Adrenal gland (tissue), 12 donors: Measurements from ENCODE around the gene TMEM98. TPM values are rescaled to one million over a fixed set of nuclear protein-coding genes. Genes with fewer than 3 reads are reported as not detected.

Experiments
- DNase-seq, 7 donors: peaks; one replicate each; pipeline ENCODE4 v3.0.0-alpha.2; 2019 to 2020
- H3K27ac ChIP-seq, 5 donors: fragments of 200-600 bp; sonication (generic) in 4 of 5; 1 replicate in 3 of 5; 2 replicates in 2 of 5; pipeline versions ENCODE4 v1.5.1 to v1.8.0; 2016 to 2020; ENCODE audit warnings: mild to moderate bottlenecking in 1 of 5
- H3K27me3 ChIP-seq: fragments of 200-600 bp; 2 replicates; pipeline ENCODE4 v1.8.0; 2021
- H3K36me3 ChIP-seq, 2 donors: fragments of 200-600 bp; replicated peaks in 1 of 2; 1 replicate in 1 of 2; 2 replicates in 1 of 2; pipeline versions ENCODE4 v1.5.1 to v1.8.0; 2018 to 2022
- H3K4me1 ChIP-seq, 2 donors: fragments of 200-600 bp; replicated peaks in 1 of 2; 1 replicate in 1 of 2; 2 replicates in 1 of 2; pipeline versions ENCODE4 v1.5.1 to v1.8.0; 2018 to 2021
- H3K4me3 ChIP-seq, 4 donors: fragments of 200-600 bp; sonication (generic) in 3 of 4; one replicate each; pipeline ENCODE4 v1.5.1; 2016 to 2018
- H3K9me3 ChIP-seq, 3 donors: fragments of 200-600 bp; sonication (generic) in 1 of 3; replicated peaks in 1 of 3; 1 replicate in 2 of 3; 2 replicates in 1 of 3; pipeline versions ENCODE4 v1.5.1 to v1.8.0; 2016 to 2021
- CTCF ChIP-seq, 6 experiments: fragments of 450-650 bp in 4 of 6; fragments of 200-600 bp in 2 of 6; sonication (generic) in 1 of 6; IDR thresholded peaks; 1 replicate in 5 of 6; 2 replicates in 1 of 6; pipeline versions ENCODE4 v1.5.1 to v1.8.0; 2016 to 2021; ENCODE audit warnings: antibody characterized with exemption in 6 of 6, mild to moderate bottlenecking in 2 of 6, moderate library complexity in 1 of 6
- POLR2A ChIP-seq, 2 donors: fragments of 450-650 bp; IDR thresholded peaks; one replicate each; pipeline ENCODE4 v1.6.1; 2017; ENCODE audit warnings: antibody characterized with exemption in 2 of 2, mild to moderate bottlenecking in 2 of 2, moderate library complexity in 1 of 2
- WGBS, 4 donors: extraction: QIAGEN DNeasy Blood & Tissue Kit in 2 of 4; methylation state at CpG; one replicate each; pipeline versions ENCODE4 v1.1.5 to v1.1.7; 2013 to 2017; 5-methylcytosine and 5-hydroxymethylcytosine counted together
- intact Hi-C, 2 donors: fragments of 100-400 bp; cut with DNase I; formaldehyde crosslinking; loops; one replicate each; pipeline versions ENCODE4 v1.14.1 to v1.15.0; 2022 to 2023
- polyA plus RNA-seq, 3 donors: library from polyadenylated mRNA; stranded (reverse); fragments of 200-250 nt in 2 of 3; fragments of 350-450 nt in 1 of 3; fragmentation: Illumina TruSeq in 1 of 3; extraction: RNeasy Lipid Tissue Mini Kit (QIAGEN cat#74804) in 1 of 3; gene quantifications; one replicate each; pipeline ENCODE4 v1.2.3, GENCODE V29; 2013 to 2014
- total RNA-seq, 9 donors: library from RNA; depleted of rRNA in 4 of 9; stranded (reverse); fragments of >200 nt in 4 of 9; fragments of 120-200 nt in 1 of 9; fragmentation: NEBNext Ultra II Directional in 1 of 9; extraction: Animal tissue kit (Norgen Biotek cat#: 25700) in 1 of 9; gene quantifications; one replicate each; pipeline versions ENCODE4 v1.1.0 to v1.2.4, GENCODE V29; 2013 to 2023
- donor health status: healthy with polysubstance abuse.
- donor health status: Bipolar disorder and iron deficiency.
- donor health status: DM: yes; HTN: yes; CAD: no.
- donor health status: DM: no; HTN: no; CAD: no.
- donor health status: DM: no; HTN: no; CAD: no.
- donor health status: DM: yes; HTN: yes; CAD: no.

TMEM98 gene
- total and polyA plus RNA-seq, 12 donors = 19.5 to 167 (median 77.3) TPM

GRCh38 chr17:32903774-32904673 lies 23.9 kb upstream of the TMEM98 start:
- H3K9me3 ChIP-seq = no peaks in the 10 kb centered on the region
- no peak overlapping the region for H3K27ac ChIP-seq
- WGBS, 4 donors = 73 to 79% (median 77%) methylated on average over 5 of the region's 5 CpGs
- intact Hi-C loops = loop anchor here in 1 of 2 donors (10.0 kb wide), 1 partner anchor 119 kb away; no protein-coding TSS in a partner anchor
- TF ChIP-seq POLR2A (IDR thresholded peaks at IDR 0.05) (no peak), CTCF (IDR thresholded peaks at IDR 0.05) (no peak)
- no peaks in the 10 kb centered on the region for H3K4me1 ChIP-seq
- no peaks in the 10 kb centered on the region for H3K36me3 ChIP-seq
- DNase-seq = no peak
- H3K4me3 ChIP-seq = no peak overlapping the region
- H3K27me3 ChIP-seq = no peaks in the 10 kb centered on the region

DNA sequence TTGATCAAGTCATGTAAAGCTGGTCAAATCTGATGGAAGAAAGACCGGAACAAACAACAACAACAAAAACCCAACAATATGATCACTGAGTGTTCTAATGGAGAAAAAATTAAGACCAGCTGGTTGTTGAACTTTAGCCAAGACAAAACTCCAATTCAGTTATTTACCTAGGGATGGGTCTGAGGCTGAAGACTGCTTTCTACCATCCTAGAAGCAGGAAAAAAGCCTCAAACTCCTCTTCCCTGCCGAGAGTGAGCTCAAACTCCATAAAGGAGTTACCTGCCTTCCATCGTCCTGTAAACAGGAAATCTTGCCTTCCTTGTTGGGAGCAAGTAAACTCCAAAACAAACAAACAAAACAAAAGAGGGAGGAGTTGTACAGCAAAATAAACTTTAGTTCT lies 23.1 kb upstream of the TMEM98 start:
- Histone ChIP-seq H3K36me3 (no peaks in the 10 kb centered on the region), H3K4me1 (no peaks in the 10 kb centered on the region), H3K27me3 (no peaks in the 10 kb centered on the region), H3K27ac (no peak overlapping the region), H3K4me3 (no peak overlapping the region), H3K9me3 (no peaks in the 10 kb centered on the region)
- WGBS, 4 donors = 77 to 82% (median 78%) methylated on average over 3 of the region's 3 CpGs
- TF ChIP-seq CTCF (IDR thresholded peaks at IDR 0.05) = no peak
- no peak for DNase-seq
- intact Hi-C loops = loop anchor here in 1 of 2 donors (10.0 kb wide), 1 partner anchor 120 kb away; no protein-coding TSS in a partner anchor

DNA sequence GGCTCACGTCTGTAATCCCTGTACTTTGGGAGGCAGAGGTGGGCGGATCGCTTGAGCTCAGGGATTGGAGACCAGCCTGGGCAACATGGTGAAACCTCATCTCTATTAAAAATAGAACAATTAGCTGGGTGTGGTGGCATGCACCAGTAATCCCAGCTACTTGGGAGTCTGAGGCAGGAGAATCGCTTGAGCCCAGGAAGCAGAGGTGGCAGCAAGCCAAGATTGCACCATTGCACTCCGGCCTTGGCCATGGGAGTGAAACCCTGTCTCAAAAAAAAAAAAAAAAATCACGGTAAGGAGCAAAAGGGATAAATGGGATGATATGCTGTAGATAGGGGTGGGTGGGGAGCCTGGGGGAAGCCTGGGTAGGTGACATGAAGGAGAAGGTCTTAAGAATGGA lies 20.4 kb upstream of the TMEM98 start:
- Histone ChIP-seq H3K27ac (no peak overlapping the region), H3K27me3 (no peaks in the 10 kb centered on the region), H3K9me3 (no peaks in the 10 kb centered on the region), H3K4me3 (no peak overlapping the region), H3K36me3 (no peaks in the 10 kb centered on the region), H3K4me1 (peaks cover 0 to 7% of the 10 kb centered on the region in 2 donors)
- peak; percentile 41 to 84 (median 75) for DNase-seq
- 58 to 69% (median 64%) methylated on average over 6 of the region's 6 CpGs for WGBS, 4 donors
- intact Hi-C loops = loop anchor here in 1 of 2 donors (10.0 kb wide), 1 partner anchor 123 kb away; no protein-coding TSS in a partner anchor
- TF ChIP-seq POLR2A (IDR thresholded peaks at IDR 0.05) = no peak
- TF ChIP-seq CTCF (IDR thresholded peaks at IDR 0.05) = no peak

DNA sequence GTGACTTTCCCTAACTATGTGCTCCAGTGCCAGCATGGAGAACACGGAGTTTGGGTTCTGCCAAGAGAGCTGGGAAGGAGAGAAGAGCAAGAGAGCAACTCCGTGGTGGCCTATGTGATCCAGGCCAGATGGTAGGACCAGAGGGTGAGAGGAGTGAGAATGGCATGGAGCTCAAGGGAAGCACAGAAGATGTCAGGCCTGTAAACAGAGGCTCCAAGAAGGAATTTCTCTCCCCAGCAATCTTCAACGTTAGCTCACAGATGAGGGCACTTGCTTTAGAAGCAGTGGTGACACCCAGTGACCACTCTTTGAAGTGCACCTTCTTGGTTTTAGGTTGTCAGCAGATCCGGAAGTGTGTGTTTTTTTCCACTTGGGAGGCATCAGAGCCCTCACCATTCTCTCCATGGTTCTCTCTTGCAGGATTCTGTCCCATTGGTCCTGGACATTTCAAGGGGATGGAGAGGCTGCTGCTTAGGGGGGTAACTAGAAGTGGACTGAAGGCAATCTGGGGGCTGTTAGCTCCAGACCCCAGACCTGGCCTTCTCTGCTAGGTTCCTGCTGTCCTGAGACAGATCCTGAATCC lies 18.1 kb upstream of the TMEM98 start:
- TF ChIP-seq POLR2A (IDR thresholded peaks at IDR 0.05) (no peak), CTCF (IDR thresholded peaks at IDR 0.05) (peak; percentile 79 to 94 (median 84))
- H3K27me3 ChIP-seq = no peaks in the 10 kb centered on the region
- peaks cover 0 to 9% of the 10 kb centered on the region in 2 donors for H3K4me1 ChIP-seq
- H3K36me3 ChIP-seq = no peaks in the 10 kb centered on the region
- DNase-seq = peak; percentile 83 to 95 (median 88)
- WGBS, 4 donors = 25 to 40% (median 32%) methylated on average over 4 of the region's 4 CpGs
- H3K9me3 ChIP-seq = no peaks in the 10 kb centered on the region
- no peak overlapping the region for H3K27ac ChIP-seq
- H3K4me3 ChIP-seq = no peak overlapping the region
- intact Hi-C loops = loop anchor here in 1 of 2 donors (10.0 kb wide), 1 partner anchor 125 kb away; no protein-coding TSS in a partner anchor
